ENCODE data around the gene CLIP1. TPM values are rescaled to one million over a fixed set of nuclear protein-coding genes. Genes with fewer than 3 reads are reported as not detected.

The CLIP1 gene
- total RNA-seq, 4 donors from 2014 or later, result 86.7 to 103 (median 103) TPM

GRCh38 chr12:122283680-122284079 lies 138.8 kb downstream of the CLIP1 start:
- no peak for TF ChIP-seq CTCF (IDR thresholded peaks at IDR 0.05; ENCODE audit: low read depth)

GRCh38 chr12:122282061-122282460 lies 140.4 kb downstream of the CLIP1 start:
- no peak for TF ChIP-seq CTCF (IDR thresholded peaks at IDR 0.05; ENCODE audit: low read depth)

GRCh38 chr12:122276242-122276641 lies 146.2 kb downstream of the CLIP1 start:
- TF ChIP-seq CTCF (IDR thresholded peaks at IDR 0.05; ENCODE audit: low read depth), result no peak

GRCh38 chr12:122275459-122275858 lies 147.0 kb downstream of the CLIP1 start:
- no peak for TF ChIP-seq CTCF (IDR thresholded peaks at IDR 0.05; ENCODE audit: low read depth)

- no peak for TF ChIP-seq CTCF (IDR thresholded peaks at IDR 0.05; ENCODE audit: low read depth)
These were observed 156.1 kb downstream of the CLIP1 start, which contains the start of gene VPS33A for GRCh38 chr12:122266230-122266901. Gene VPS33A, minus strand, starts transcription at chr12:122266494. Its CDS starts 86 bp downstream, at chr12:122266408.

GRCh38 chr12:122265886-122266229 lies 156.6 kb downstream of the CLIP1 start:
- no peak for TF ChIP-seq CTCF (IDR thresholded peaks at IDR 0.05; ENCODE audit: low read depth)

DNA sequence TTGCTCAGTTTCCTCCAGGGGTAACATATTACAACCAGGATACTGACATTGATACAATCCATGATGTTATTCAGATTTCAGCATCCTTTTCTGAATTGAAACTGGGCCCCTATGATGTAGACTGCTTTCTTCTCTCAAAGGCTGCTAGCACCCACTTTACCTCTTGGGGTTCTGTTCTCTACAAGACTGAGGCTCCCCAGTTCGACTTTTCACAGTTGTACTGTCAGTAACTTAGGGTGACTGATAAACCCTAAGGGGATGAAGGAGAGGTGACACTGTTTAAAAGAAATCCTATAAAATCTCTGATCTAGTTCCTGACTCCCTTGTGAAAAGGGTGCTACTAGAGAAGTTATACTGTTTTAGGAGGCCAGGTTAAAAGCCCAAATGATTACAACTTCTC lies 157.0 kb downstream of the CLIP1 start:
- no peak for TF ChIP-seq CTCF (IDR thresholded peaks at IDR 0.05; ENCODE audit: low read depth)

Data from subcutaneous adipose tissue (tissue), 4 donors.